ENCODE results near the gene FAM120AOS.

- TF ChIP-seq POLR2A (IDR thresholded peaks at IDR 0.05): no peak
- TF ChIP-seq CTCF (IDR thresholded peaks at IDR 0.05): no peak
These were observed 15.4 kb downstream of the FAM120AOS start for GRCh38 chr9:93437996-93438395.

All from breast epithelium (tissue), 3 donors.